ENCODE data around the gene ST3GAL3. TPM values are rescaled to one million over a fixed set of nuclear protein-coding genes. Genes with fewer than 3 reads are reported as not detected.

The ST3GAL3 gene
- total and polyA plus RNA-seq, 2 experiments from 2014 or later, result 4.5 to 7.0 TPM

- Mint-ChIP-seq H3K9me3 (no peaks in the 10 kb centered on the region), H3K4me3 (peak overlapping the region; percentile 85; the same call in 2 of the 3 replicates), H3K4me1 (peaks cover 32% of the 10 kb centered on the region), H3K27me3 (ENCODE audit: insufficient read depth, low read depth, poor library complexity) (peaks cover 21% of the 10 kb centered on the region), H3K27ac (no peak overlapping the region), H3K36me3 (ENCODE audit: low read depth) (peaks cover 50% of the 10 kb centered on the region)
- H3K4me1 ChIP-seq (ENCODE audit: insufficient read depth), result peaks cover 11% of the 10 kb centered on the region; the same call in 1 of the 2 replicates
- H3K36me3 ChIP-seq (ENCODE audit: insufficient read depth), result peaks cover 45% of the 10 kb centered on the region
- no peak for TF ChIP-seq EZH2 (IDR thresholded peaks at IDR 0.05; ENCODE audit: low read depth, unreplicated experiment)
- no peak for TF ChIP-seq ETS1 (IDR thresholded peaks at IDR 0.05)
- no peak for TF ChIP-seq POLR2AphosphoS5 (IDR thresholded peaks at IDR 0.05; ENCODE audit: low read depth)
- TF ChIP-seq ZNF462 (CRISPR knock-in tag; IDR thresholded peaks at IDR 0.05), result no peak
- no peak for TF ChIP-seq ZNF114 (CRISPR knock-in tag; IDR thresholded peaks at IDR 0.05)
- TF ChIP-seq CREB1 (CRISPR knock-in tag; IDR thresholded peaks at IDR 0.05; ENCODE audit: low read depth), result no peak
- H3F3A ChIP-seq (replicated peaks; ENCODE audit: low read depth), result peaks cover 50% of the 10 kb centered on the region
- DNase-seq (ENCODE audit: low spot score) (no peak), ATAC-seq (no peak)
- peaks cover 40% of the 10 kb centered on the region for H4K20me1 ChIP-seq (replicated peaks; ENCODE audit: insufficient read depth)
- H3K9me2 ChIP-seq (ENCODE audit: insufficient read depth), result no peaks in the 10 kb centered on the region
- peak overlapping the region; percentile 94 for H3K4me2 ChIP-seq
- no peak overlapping the region for H2AFZ ChIP-seq
- 0 out of 2 replicates have a peak overlapping the region, but pooled peaks have one; percentile 92 for H3K4me3 ChIP-seq
- H3K27ac ChIP-seq (ENCODE audit: low read depth), result peak overlapping the region; percentile 79
- peaks cover 9% of the 10 kb centered on the region for H3K79me2 ChIP-seq (replicated peaks; ENCODE audit: insufficient read depth)
- no peaks in the 10 kb centered on the region for H3K27me3 ChIP-seq (ENCODE audit: insufficient read depth)
Observed at GRCh38 chr1:43705334-43705733, 2.0 kb upstream of the ST3GAL3 start.

Data from GM23338 (cell line).